CD4-positive, alpha-beta T cell treated with Interleukin-12 subunit alpha and Interleukin-12 subunit beta, for 1 hour (primary cell): ENCODE data around the gene PIK3R4.

Experiments
- DNase-seq: peaks from one replicate; pipeline ENCODE4 v3.0.0-alpha.2; 2020

PIK3R4 gene

GRCh38 chr3:130687327-130687726 lies 59.3 kb downstream of the PIK3R4 start:
- no peak for DNase-seq

- DNase-seq: no peak
Measured at GRCh38 chr3:130686833-130687232, 59.8 kb downstream of the PIK3R4 start.

GRCh38 chr3:130682131-130682530 lies 64.5 kb downstream of the PIK3R4 start:
- no peak for DNase-seq

- DNase-seq: no peak
Measured at GRCh38 chr3:130679218-130679617, 67.4 kb downstream of the PIK3R4 start.

GRCh38 chr3:130677343-130677742 lies 69.3 kb downstream of the PIK3R4 start:
- DNase-seq: no peak

GRCh38 chr3:130671545-130672312 lies 74.9 kb downstream of the PIK3R4 start:
- no peak for DNase-seq

- DNase-seq: no peak
Measured at GRCh38 chr3:130669740-130670139, 76.9 kb downstream of the PIK3R4 start.

GRCh38 chr3:130663092-130663491 lies 83.5 kb downstream of the PIK3R4 start:
- DNase-seq: no peak

GRCh38 chr3:130662501-130662996 lies 84.1 kb downstream of the PIK3R4 start:
- no peak for DNase-seq

GRCh38 chr3:130661140-130661891 lies 85.3 kb downstream of the PIK3R4 start:
- no peak for DNase-seq

- no peak for DNase-seq
Measured at GRCh38 chr3:130659911-130660310, 86.7 kb downstream of the PIK3R4 start.

- no peak for DNase-seq
Measured at GRCh38 chr3:130658678-130659077, 88.0 kb downstream of the PIK3R4 start.

GRCh38 chr3:130656627-130657026 lies 90.0 kb downstream of the PIK3R4 start:
- no peak for DNase-seq

- no peak for DNase-seq
Measured at GRCh38 chr3:130654921-130655320, 91.7 kb downstream of the PIK3R4 start.

- DNase-seq: no peak
Measured at GRCh38 chr3:130654091-130654490, 92.5 kb downstream of the PIK3R4 start.

- DNase-seq: no peak
Measured at GRCh38 chr3:130649061-130649654, 97.5 kb downstream of the PIK3R4 start.

- no peak for DNase-seq
Measured at GRCh38 chr3:130648293-130648692, 98.3 kb downstream of the PIK3R4 start.

- no peak for DNase-seq
Measured at GRCh38 chr3:130645261-130645660, 101.4 kb downstream of the PIK3R4 start.

GRCh38 chr3:130644628-130645253 lies 101.9 kb downstream of the PIK3R4 start:
- DNase-seq: no peak

- DNase-seq: no peak
Measured at GRCh38 chr3:130640027-130640426, 106.6 kb downstream of the PIK3R4 start.

GRCh38 chr3:130636480-130637234 lies 110.0 kb downstream of the PIK3R4 start:
- DNase-seq: no peak

- no peak for DNase-seq
Measured at GRCh38 chr3:130635978-130636377, 110.7 kb downstream of the PIK3R4 start.

GRCh38 chr3:130635285-130635684 lies 111.3 kb downstream of the PIK3R4 start:
- DNase-seq: no peak
